ENCODE results near the gene BCL6.

Gene BCL6

GRCh38 chr3:187759601-187760000 lies 14.3 kb upstream of the BCL6 start:
- DNase-seq = no peak

GRCh38 chr3:187758318-187758955 lies 13.2 kb upstream of the BCL6 start:
- DNase-seq = no peak

- DNase-seq = no peak
Observed at GRCh38 chr3:187753516-187753915, 8.2 kb upstream of the BCL6 start.

- DNase-seq = no peak
Observed at GRCh38 chr3:187750513-187751123, 5.3 kb upstream of the BCL6 start.

GRCh38 chr3:187750006-187750512 lies 4.8 kb upstream of the BCL6 start:
- no peak for DNase-seq

- DNase-seq = peak; percentile 89
Observed at GRCh38 chr3:187748050-187748481, 2.8 kb upstream of the BCL6 start.

GRCh38 chr3:187747506-187747905 lies 2.2 kb upstream of the BCL6 start:
- DNase-seq = no peak

- peak; percentile 35 for DNase-seq
Observed at GRCh38 chr3:187746442-187747281, 1.4 kb upstream of the BCL6 start.

- DNase-seq = no peak
Observed at GRCh38 chr3:187746059-187746441, 782 bp upstream of the BCL6 start.

GRCh38 chr3:187744169-187745151 lies 808 bp downstream of the BCL6 start:
- DNase-seq = peak; percentile 64

GRCh38 chr3:187743195-187744141 lies 1.8 kb downstream of the BCL6 start:
- peak; percentile 49 for DNase-seq

- peak; percentile 36 for DNase-seq
Observed at GRCh38 chr3:187742351-187743171, 2.7 kb downstream of the BCL6 start.

GRCh38 chr3:187741403-187742350 lies 3.6 kb downstream of the BCL6 start:
- peak; percentile 78 for DNase-seq

- peak; percentile 71 for DNase-seq
Observed at GRCh38 chr3:187740421-187741399, 4.6 kb downstream of the BCL6 start.

GRCh38 chr3:187739561-187740332 lies 5.5 kb downstream of the BCL6 start:
- peak; percentile 83 for DNase-seq

- peak; percentile 31 for DNase-seq
Observed at GRCh38 chr3:187739094-187739560, 6.1 kb downstream of the BCL6 start.
